C4-2B (cell line): ENCODE data around the gene HNF4A.

Source experiments
- H3K27ac ChIP-seq: fragments of 450-650 bp; 2 replicates; pipeline ENCODE4 v1.5.1; 2017
- CTCF ChIP-seq: fragments of 450-650 bp; conservative IDR thresholded peaks from 2 replicates; pipeline ENCODE4 v1.5.1; 2017; ENCODE audit warnings: mild to moderate bottlenecking
- ZFX ChIP-seq: fragments of 450-650 bp; IDR thresholded peaks from 2 replicates; pipeline ENCODE4 v1.6.1; 2017

The HNF4A gene

GRCh38 chr20:44349349-44349748 lies 6.2 kb upstream of the HNF4A start:
- TF ChIP-seq CTCF (no peak), ZFX (no peak)

GRCh38 chr20:44350567-44350966 lies 4.9 kb upstream of the HNF4A start:
- no peak overlapping the region for H3K27ac ChIP-seq
- TF ChIP-seq CTCF: no peak
- no peak for TF ChIP-seq ZFX

More at GRCh38 chr20:44349349-44349748, 6.2 kb upstream of the HNF4A start:
- H3K27ac ChIP-seq: no peak overlapping the region

GRCh38 chr20:44354979-44355497 lies 461 bp upstream of the HNF4A start:
- TF ChIP-seq ZFX: no peak
- no peak for TF ChIP-seq CTCF
- H3K27ac ChIP-seq: no peak overlapping the region

- no peak for TF ChIP-seq CTCF
- no peak for TF ChIP-seq ZFX
- H3K27ac ChIP-seq: no peak overlapping the region
Measured at GRCh38 chr20:44356353-44356723, 839 bp downstream of the HNF4A start.

- no peak for TF ChIP-seq CTCF
- no peak for TF ChIP-seq ZFX
- no peak overlapping the region for H3K27ac ChIP-seq
Measured at GRCh38 chr20:44357020-44357419, 1.5 kb downstream of the HNF4A start.

GRCh38 chr20:44357555-44358125 lies 2.1 kb downstream of the HNF4A start:
- no peak overlapping the region for H3K27ac ChIP-seq
- TF ChIP-seq CTCF: no peak
- no peak for TF ChIP-seq ZFX

GRCh38 chr20:44358776-44359175 lies 3.3 kb downstream of the HNF4A start:
- H3K27ac ChIP-seq: no peak overlapping the region
- no peak for TF ChIP-seq ZFX
- TF ChIP-seq CTCF: no peak
